ENCODE data around the gene MAL. TPM values are rescaled to one million over a fixed set of nuclear protein-coding genes. Genes with fewer than 3 reads are reported as not detected.

Gene MAL
- total and polyA plus RNA-seq, 2 experiments from 2014 or later, result not detected

DNA sequence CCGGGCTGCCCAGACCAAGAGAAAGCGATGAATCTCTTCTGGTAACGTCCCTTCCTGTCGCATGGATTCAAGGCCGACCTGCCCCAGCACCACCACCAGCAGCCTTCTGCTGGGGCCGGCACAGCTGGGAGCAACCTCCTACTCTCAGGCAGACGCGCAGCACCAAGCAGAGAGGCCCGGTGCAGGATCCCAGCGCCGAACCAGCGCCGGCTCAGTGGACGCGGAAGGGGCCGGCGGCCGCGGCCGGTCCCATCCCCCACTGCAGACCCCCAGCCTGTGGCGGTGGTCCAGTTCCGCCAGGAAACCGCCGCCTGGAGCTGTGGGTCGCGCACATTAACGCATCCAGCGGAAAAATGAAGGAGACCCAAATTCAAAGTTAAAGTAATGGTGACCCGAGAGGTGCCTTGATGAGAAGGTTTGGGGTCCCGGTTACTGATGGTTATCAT is 525 bp upstream of the MAL start:
- WGBS, 2 experiments (ENCODE audit: low coverage in 1 of 2, low lambda C conversion rate in 2 of 2, missing lambda C conversion rate in 2 of 2), result 7 to 8% methylated on average over 30 of the region's 30 CpGs
- H2AFZ ChIP-seq, result no peak overlapping the region

DNA sequence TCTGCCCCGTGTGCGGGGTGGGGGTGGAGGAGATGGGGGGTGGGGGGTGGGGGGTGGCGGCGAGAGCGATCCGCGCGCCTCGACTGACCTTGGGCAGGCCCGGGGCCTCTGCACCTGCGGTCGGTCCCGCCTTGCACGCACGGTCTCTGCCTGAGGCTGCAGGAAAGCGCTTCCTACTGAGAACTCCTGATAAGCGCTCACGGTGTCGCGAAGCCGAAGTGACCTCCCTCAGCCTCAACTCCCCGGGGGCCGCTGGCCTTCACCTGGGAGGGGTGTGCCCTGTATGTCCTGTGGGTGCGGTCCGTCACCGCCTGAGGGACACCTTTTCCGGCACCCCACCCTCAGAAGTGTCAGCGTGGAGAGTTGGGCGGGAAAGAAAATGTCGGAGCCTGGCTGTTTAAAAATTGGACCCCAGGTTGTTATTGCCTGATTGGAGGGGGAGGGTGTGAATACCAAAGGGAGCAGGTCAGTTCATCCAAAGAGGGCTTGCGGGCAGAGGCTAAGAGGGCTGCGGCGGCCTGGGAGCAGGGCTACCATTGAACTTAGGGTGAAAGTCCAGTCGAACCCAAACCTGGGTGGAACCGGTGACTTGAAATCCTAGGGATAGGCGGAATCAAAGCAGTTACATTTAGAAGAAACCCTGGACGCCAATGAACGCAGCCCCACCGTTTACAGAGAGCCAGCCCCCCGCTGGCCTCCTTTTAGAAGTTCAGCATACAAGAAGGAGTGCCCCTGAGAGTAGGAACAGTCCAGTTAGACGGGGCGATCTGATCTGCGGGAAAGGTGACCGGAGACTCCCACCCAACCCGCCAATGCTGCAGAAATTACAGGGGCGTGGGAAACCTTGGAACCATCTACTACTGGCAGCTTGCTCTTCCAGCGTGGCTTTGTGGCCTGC is 1.2 kb downstream of the MAL start:
- Histone ChIP-seq H3K9me2 (ENCODE audit: insufficient read depth) (no peaks in the 10 kb centered on the region), H3K79me2 (ENCODE audit: insufficient read depth) (no peaks in the 10 kb centered on the region), H3K4me1 (ENCODE audit: insufficient read depth) (no peaks in the 10 kb centered on the region), H3K36me3 (ENCODE audit: low read depth) (no peaks in the 10 kb centered on the region), H3K4me3 (no peak overlapping the region), H3K27me3 (replicated peaks; ENCODE audit: insufficient read depth) (peaks cover 86% of the 10 kb centered on the region), H3K9me3 (ENCODE audit: low read depth) (no peaks in the 10 kb centered on the region), H3F3A (ENCODE audit: insufficient read depth) (no peaks in the 10 kb centered on the region), H4K20me1 (ENCODE audit: insufficient read depth) (no peaks in the 10 kb centered on the region), H3K9ac (no peak overlapping the region), H3K4me2 (ENCODE audit: unreplicated experiment) (no peak overlapping the region), H3K27ac (no peak overlapping the region), H2AFZ (no peak overlapping the region)
- TF ChIP-seq EZH2 (IDR thresholded peaks at IDR 0.05; ENCODE audit: insufficient read depth, poor library complexity, severe bottlenecking) (peak; percentile 82), EZH2phosphoT487 (IDR thresholded peaks at IDR 0.05; ENCODE audit: insufficient read depth, low read depth) (0 out of 2 replicates have a peak, but pooled peaks have one; percentile 25)
- WGBS, 2 experiments (ENCODE audit: low coverage in 1 of 2, low lambda C conversion rate in 2 of 2, missing lambda C conversion rate in 2 of 2), result 9 to 10% methylated on average over 32 to 37 of the region's 47 CpGs
- in situ Hi-C loops (cut with MboI), result no loop called here
- DNase-seq, result no peak

More for the DNA sequence above, 525 bp upstream of the MAL start:
- Histone ChIP-seq H3K27me3 (replicated peaks; ENCODE audit: insufficient read depth) (peaks cover 73% of the 10 kb centered on the region), H3K4me1 (ENCODE audit: insufficient read depth) (no peaks in the 10 kb centered on the region), H4K20me1 (ENCODE audit: insufficient read depth) (no peaks in the 10 kb centered on the region), H3K9ac (no peak overlapping the region), H3K79me2 (ENCODE audit: insufficient read depth) (no peaks in the 10 kb centered on the region), H3F3A (ENCODE audit: insufficient read depth) (no peaks in the 10 kb centered on the region), H3K9me2 (ENCODE audit: insufficient read depth) (no peaks in the 10 kb centered on the region), H3K4me2 (ENCODE audit: unreplicated experiment) (no peak overlapping the region), H3K9me3 (ENCODE audit: low read depth) (no peaks in the 10 kb centered on the region), H3K27ac (no peak overlapping the region), H3K4me3 (no peak overlapping the region), H3K36me3 (ENCODE audit: low read depth) (no peaks in the 10 kb centered on the region)
- no peak for DNase-seq
- in situ Hi-C loops (cut with MboI), result no loop called here
- no peak for TF ChIP-seq EZH2phosphoT487 (IDR thresholded peaks at IDR 0.05; ENCODE audit: insufficient read depth, low read depth)
- TF ChIP-seq EZH2 (IDR thresholded peaks at IDR 0.05; ENCODE audit: insufficient read depth, poor library complexity, severe bottlenecking), result peak; percentile 76

DNA sequence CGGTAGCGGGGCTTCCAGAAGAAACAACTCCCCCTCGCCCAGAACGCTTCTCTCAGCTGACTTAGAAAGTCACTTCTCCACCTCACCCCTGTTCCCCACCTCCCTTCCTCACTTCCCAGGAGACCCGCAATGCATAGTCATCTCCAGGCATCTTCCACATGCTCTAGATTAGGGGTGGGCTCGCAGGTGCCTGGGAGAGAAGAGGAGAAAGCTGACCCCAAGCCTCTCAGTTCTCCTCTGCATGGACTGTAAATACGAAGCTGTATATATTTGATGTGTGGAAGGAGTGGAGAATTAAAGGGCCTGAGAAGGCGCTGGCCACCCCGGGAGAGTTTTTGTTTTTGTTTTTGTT is 1.8 kb downstream of the MAL start:
- Histone ChIP-seq H2AFZ (no peak overlapping the region), H3K79me2 (ENCODE audit: insufficient read depth) (no peaks in the 10 kb centered on the region), H4K20me1 (ENCODE audit: insufficient read depth) (no peaks in the 10 kb centered on the region), H3K9ac (no peak overlapping the region), H3K27me3 (replicated peaks; ENCODE audit: insufficient read depth) (peaks cover 87% of the 10 kb centered on the region), H3K9me2 (ENCODE audit: insufficient read depth) (no peaks in the 10 kb centered on the region), H3K4me2 (ENCODE audit: unreplicated experiment) (no peak overlapping the region), H3K27ac (no peak overlapping the region), H3K36me3 (ENCODE audit: low read depth) (no peaks in the 10 kb centered on the region), H3K9me3 (ENCODE audit: low read depth) (no peaks in the 10 kb centered on the region), H3F3A (ENCODE audit: insufficient read depth) (no peaks in the 10 kb centered on the region), H3K4me3 (no peak overlapping the region), H3K4me1 (ENCODE audit: insufficient read depth) (no peaks in the 10 kb centered on the region)
- no peak for DNase-seq
- 27 to 31% methylated on average over 9 of the region's 9 CpGs for WGBS, 2 experiments (ENCODE audit: low coverage in 1 of 2, low lambda C conversion rate in 2 of 2, missing lambda C conversion rate in 2 of 2)
- in situ Hi-C loops (cut with MboI), result no loop called here
- no peak for TF ChIP-seq EZH2 (IDR thresholded peaks at IDR 0.05; ENCODE audit: insufficient read depth, poor library complexity, severe bottlenecking)
- no peak for TF ChIP-seq EZH2phosphoT487 (IDR thresholded peaks at IDR 0.05; ENCODE audit: insufficient read depth, low read depth)

DNA sequence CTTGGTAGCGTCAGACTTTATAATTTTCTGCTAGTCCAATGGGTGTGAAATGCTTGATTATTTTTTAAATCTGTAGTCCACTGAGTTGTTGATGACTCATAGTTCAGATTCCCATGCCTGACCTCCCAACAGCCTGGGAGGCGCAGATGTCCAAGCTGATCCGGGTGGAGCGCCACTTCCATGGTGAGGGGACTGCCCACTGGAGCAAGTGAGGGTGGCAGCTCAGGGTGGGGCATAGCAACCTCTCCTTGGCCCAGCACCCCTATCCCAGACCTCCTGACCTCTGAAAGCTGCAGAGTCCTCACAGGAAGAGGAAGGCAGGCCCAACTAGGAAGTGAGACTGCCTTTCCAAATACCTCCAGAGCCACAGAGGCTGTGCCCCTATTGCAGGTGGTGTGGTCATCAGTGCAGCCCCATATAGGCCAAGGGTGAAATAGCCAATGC is 4.4 kb downstream of the MAL start:
- H3F3A ChIP-seq (ENCODE audit: insufficient read depth), result no peaks in the 10 kb centered on the region
- H2AFZ ChIP-seq, result no peak overlapping the region
- no peaks in the 10 kb centered on the region for H3K9me3 ChIP-seq (ENCODE audit: low read depth)
- in situ Hi-C loops (cut with MboI), result no loop called here
- no peaks in the 10 kb centered on the region for H3K79me2 ChIP-seq (ENCODE audit: insufficient read depth)
- 72 to 74% methylated on average over 4 of the region's 4 CpGs for WGBS, 2 experiments (ENCODE audit: low coverage in 1 of 2, low lambda C conversion rate in 2 of 2, missing lambda C conversion rate in 2 of 2)
- no peaks in the 10 kb centered on the region for H4K20me1 ChIP-seq (ENCODE audit: insufficient read depth)
- no peak overlapping the region for H3K4me2 ChIP-seq (ENCODE audit: unreplicated experiment)
- DNase-seq, result no peak
- H3K4me3 ChIP-seq, result no peak overlapping the region
- no peaks in the 10 kb centered on the region for H3K36me3 ChIP-seq (ENCODE audit: low read depth)
- TF ChIP-seq EZH2 (IDR thresholded peaks at IDR 0.05; ENCODE audit: insufficient read depth, poor library complexity, severe bottlenecking) (no peak), EZH2phosphoT487 (IDR thresholded peaks at IDR 0.05; ENCODE audit: insufficient read depth, low read depth) (no peak)
- no peaks in the 10 kb centered on the region for H3K9me2 ChIP-seq (ENCODE audit: insufficient read depth)
- no peak overlapping the region for H3K9ac ChIP-seq
- H3K27ac ChIP-seq, result no peak overlapping the region
- peaks cover 74% of the 10 kb centered on the region for H3K27me3 ChIP-seq (replicated peaks; ENCODE audit: insufficient read depth)
- H3K4me1 ChIP-seq (ENCODE audit: insufficient read depth), result no peaks in the 10 kb centered on the region
